Measurements from ENCODE around the gene GFI1.

GRCh38 chr1:92502247-92502646 lies 15.5 kb upstream of the GFI1 start:
- TF ChIP-seq CTCF (IDR thresholded peaks at IDR 0.05): no peak
- TF ChIP-seq EHMT2 (IDR thresholded peaks at IDR 0.05; ENCODE audit: low read depth): no peak
- no peak for TF ChIP-seq ESRRA (IDR thresholded peaks at IDR 0.05; ENCODE audit: borderline replicate concordance, low read length)
- no peak for TF ChIP-seq USF2 (IDR thresholded peaks at IDR 0.05)
- no peak for TF ChIP-seq CEBPB (IDR thresholded peaks at IDR 0.05)
- no peak for TF ChIP-seq POLR2A (IDR thresholded peaks at IDR 0.05; ENCODE audit: low read length)
- TF ChIP-seq JUN (IDR thresholded peaks at IDR 0.05): no peak
- no peak for TF ChIP-seq RCOR1 (IDR thresholded peaks at IDR 0.05; ENCODE audit: low read depth, low read length)
- no peak for TF ChIP-seq REST (IDR thresholded peaks at IDR 0.05)
- TF ChIP-seq EP300 (IDR thresholded peaks at IDR 0.05): no peak
- TF ChIP-seq CBX2 (IDR thresholded peaks at IDR 0.05; ENCODE audit: borderline replicate concordance, low read depth): no peak
- TF ChIP-seq PBX3 (IDR thresholded peaks at IDR 0.05): no peak
- no peak for TF ChIP-seq MYC (IDR thresholded peaks at IDR 0.05; ENCODE audit: borderline replicate concordance, low read length)

All from A549 (cell line).